Liver (tissue), 9 donors: ENCODE measurements around the gene ARNT2. TPM values are rescaled to one million over a fixed set of nuclear protein-coding genes. Genes with fewer than 3 reads are reported as not detected.

Experiments
- DNase-seq: peaks from one replicate; pipeline ENCODE4 v3.0.0-alpha.2; 2017; ENCODE audit warnings: low spot score
- H3K27ac ChIP-seq, 2 donors: one replicate each; pipeline ENCODE4 v1.7.0; 2013; ENCODE audit warnings: inconsistent platforms in 2 of 2, low read length in 2 of 2, control low read depth in 1 of 2, low read depth in 1 of 2, mild to moderate bottlenecking in 1 of 2
- H3K27me3 ChIP-seq, 4 donors: one replicate each; pipeline versions ENCODE4 v1.6.1 to v1.7.0; 2013; ENCODE audit warnings: low read length in 3 of 4, inconsistent platforms in 1 of 4, mild to moderate bottlenecking in 1 of 4, moderate library complexity in 1 of 4; ENCODE audit not compliant: control insufficient read depth in 4 of 4, insufficient read depth in 4 of 4
- H3K36me3 ChIP-seq, 4 donors: one replicate each; pipeline versions ENCODE4 v1.6.1 to v1.7.0; 2013; ENCODE audit warnings: low read length in 3 of 4, mild to moderate bottlenecking in 3 of 4, low read depth in 1 of 4, moderate library complexity in 1 of 4; ENCODE audit not compliant: control insufficient read depth in 4 of 4, insufficient read depth in 3 of 4
- H3K4me1 ChIP-seq, 4 donors: one replicate each; pipeline versions ENCODE4 v1.6.1 to v1.7.0; 2013; ENCODE audit warnings: low read length in 3 of 4, mild to moderate bottlenecking in 3 of 4, moderate library complexity in 1 of 4; ENCODE audit not compliant: control insufficient read depth in 4 of 4, insufficient read depth in 4 of 4
- H3K4me3 ChIP-seq, 3 donors: one replicate each; pipeline versions ENCODE4 v1.6.1 to v1.7.0; 2013; ENCODE audit warnings: low read length in 3 of 3, control low read depth in 1 of 3, low read depth in 1 of 3, mild to moderate bottlenecking in 1 of 3
- H3K9ac ChIP-seq, 2 donors: one replicate each; pipeline ENCODE4 v1.7.0; 2013; ENCODE audit warnings: low read length in 2 of 2, mild to moderate bottlenecking in 2 of 2, moderate library complexity in 2 of 2, control low read depth in 1 of 2, low read depth in 1 of 2
- H3K9me3 ChIP-seq, 4 donors: one replicate each; pipeline versions ENCODE4 v1.6.1 to v1.7.0; 2013; ENCODE audit warnings: low read length in 3 of 4; ENCODE audit not compliant: control insufficient read depth in 4 of 4
- ATF3 ChIP-seq: IDR thresholded peaks from 2 replicates; pipeline ENCODE4 v1.6.1; 2016; ENCODE audit warnings: antibody characterized with exemption
- EGR1 ChIP-seq, 2 donors: IDR thresholded peaks; 2 replicates each; pipeline ENCODE4 v1.6.1; 2016 to 2018; ENCODE audit warnings: antibody characterized with exemption in 2 of 2, low read depth in 2 of 2
- FOXA1 ChIP-seq: IDR thresholded peaks from 2 replicates; pipeline ENCODE4 v1.6.1; 2016; ENCODE audit warnings: antibody characterized with exemption
- FOXA2 ChIP-seq: IDR thresholded peaks from 2 replicates; pipeline ENCODE4 v1.6.1; 2016; ENCODE audit warnings: antibody characterized with exemption
- GABPA ChIP-seq, 2 donors: IDR thresholded peaks in 1 of 2; conservative IDR thresholded peaks in 1 of 2; 2 replicates each; pipeline ENCODE4 v1.6.1; 2016; ENCODE audit warnings: antibody characterized with exemption in 2 of 2, mild to moderate bottlenecking in 1 of 2, moderate library complexity in 1 of 2
- HNF4A ChIP-seq, 2 donors: conservative IDR thresholded peaks; 2 replicates each; pipeline ENCODE4 v1.6.1; 2016; ENCODE audit warnings: antibody characterized with exemption in 2 of 2, mild to moderate bottlenecking in 2 of 2
- HNF4G ChIP-seq: IDR thresholded peaks from 2 replicates; pipeline ENCODE4 v1.6.1; 2016; ENCODE audit warnings: antibody characterized with exemption
- JUND ChIP-seq, 2 donors: IDR thresholded peaks; 2 replicates each; pipeline ENCODE4 v1.6.1; 2016; ENCODE audit warnings: antibody characterized with exemption in 2 of 2
- MAX ChIP-seq: IDR thresholded peaks from 2 replicates; pipeline ENCODE4 v1.6.1; 2016; ENCODE audit warnings: antibody characterized with exemption
- NR2F2 ChIP-seq: IDR thresholded peaks from 2 replicates; pipeline ENCODE4 v1.6.1; 2016; ENCODE audit warnings: antibody characterized with exemption
- RAD21 ChIP-seq, 2 donors: IDR thresholded peaks; 2 replicates each; pipeline ENCODE4 v1.6.1; 2016; ENCODE audit warnings: antibody characterized with exemption in 2 of 2, mild to moderate bottlenecking in 2 of 2
- REST ChIP-seq: IDR thresholded peaks from 2 replicates; pipeline ENCODE4 v1.6.1; 2016; ENCODE audit warnings: antibody characterized with exemption, mild to moderate bottlenecking
- RXRA ChIP-seq, 2 donors: IDR thresholded peaks; 2 replicates each; pipeline ENCODE4 v1.6.1; 2017 to 2018; ENCODE audit warnings: antibody characterized with exemption in 2 of 2, mild to moderate bottlenecking in 1 of 2
- SP1 ChIP-seq: IDR thresholded peaks from 2 replicates; pipeline ENCODE4 v1.6.1; 2018; ENCODE audit warnings: antibody characterized with exemption, mild to moderate bottlenecking
- TAF1 ChIP-seq: conservative IDR thresholded peaks from 2 replicates; pipeline ENCODE4 v1.6.1; 2016; ENCODE audit warnings: antibody characterized with exemption, mild to moderate bottlenecking
- YY1 ChIP-seq: IDR thresholded peaks from 2 replicates; pipeline ENCODE4 v1.6.1; 2016; ENCODE audit warnings: antibody characterized with exemption, mild to moderate bottlenecking
- WGBS: extraction: QIAGEN DNeasy Blood & Tissue Kit; methylation state at CpG from one replicate; pipeline ENCODE4 v1.1.7; 2013; 5-methylcytosine and 5-hydroxymethylcytosine counted together
- polyA plus RNA-seq, 2 donors: library from polyadenylated mRNA; stranded (reverse) in 1 of 2; unstranded in 1 of 2; fragments of 200-250 nt in 1 of 2; fragments of >200 nt in 1 of 2; fragmentation: Nextera tagmentation in 1 of 2; extraction: Ambion mirVana in 1 of 2; gene quantifications; one replicate each; pipeline versions ENCODE4 v1.2.1 to v1.2.3, GENCODE V29; 2013 to 2015
- total RNA-seq, 2 donors: library from RNA; depleted of rRNA; stranded (reverse); fragments of >200 nt; gene quantifications; one replicate each; pipeline ENCODE4 v1.2.3, GENCODE V29; 2014
- TF ChIP-seq, protein P1 (sequence below): IDR thresholded peaks from 2 replicates; pipeline ENCODE4 v1.6.1; 2016; ENCODE audit warnings: antibody characterized with exemption
- TF ChIP-seq, protein P2 (sequence below): fragments of 150-350 bp; IDR thresholded peaks from 2 replicates; pipeline ENCODE4 v1.5.1; 2017; ENCODE audit warnings: improper control_type of control experiment, low read depth, low read length; ENCODE audit not compliant: missing input control
- donor health status: healthy.
- donor health status: healthy.
- donor health status: healthy.
- donor health status: healthy.
- donor health status: healthy.

Gene ARNT2
- total and polyA plus RNA-seq, 4 donors, result 0.17 to 0.92 (median 0.54) TPM

DNA sequence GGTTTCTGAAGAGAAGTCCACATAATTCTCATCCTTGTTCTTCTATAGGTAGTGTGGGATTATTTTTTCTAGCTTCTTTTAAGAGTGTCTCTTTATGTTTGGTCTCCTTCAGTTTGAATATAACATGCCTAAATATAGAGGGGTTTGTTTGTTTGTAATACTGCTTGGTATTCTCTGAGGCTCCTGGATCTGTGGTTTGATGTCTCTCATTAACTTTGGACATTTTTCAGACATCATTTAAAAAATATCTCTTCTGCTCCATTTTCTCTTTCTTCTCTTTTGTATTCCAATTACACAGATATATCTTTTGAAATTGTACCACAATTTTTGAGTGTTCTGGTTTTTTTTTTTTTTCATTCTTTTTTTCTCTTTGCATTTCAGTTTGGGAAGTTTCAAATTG is 113.1 kb downstream of the ARNT2 start:
- no peak for TF ChIP-seq RXRA (IDR thresholded peaks at IDR 0.05)
- no peak overlapping the region for H3K4me3 ChIP-seq
- H3K27ac ChIP-seq, result no peak overlapping the region
- H3K4me1 ChIP-seq, result no peaks in the 10 kb centered on the region
- no peak overlapping the region for H3K9ac ChIP-seq
- no peaks in the 10 kb centered on the region for H3K36me3 ChIP-seq
- no peaks in the 10 kb centered on the region for H3K9me3 ChIP-seq
- peaks cover 0 to 5% (median 0%) of the 10 kb centered on the region in 4 donors for H3K27me3 ChIP-seq
- no peak for DNase-seq

- Histone ChIP-seq H3K9me3 (no peaks in the 10 kb centered on the region), H3K36me3 (no peaks in the 10 kb centered on the region), H3K4me3 (no peak overlapping the region), H3K9ac (no peak overlapping the region), H3K4me1 (no peaks in the 10 kb centered on the region), H3K27ac (no peak overlapping the region), H3K27me3 (peaks cover 0 to 5% (median 0%) of the 10 kb centered on the region in 4 donors)
- no peak for DNase-seq
- WGBS, result 91% methylated on average over 1 of the region's 1 CpG
- TF ChIP-seq, protein P1, sequence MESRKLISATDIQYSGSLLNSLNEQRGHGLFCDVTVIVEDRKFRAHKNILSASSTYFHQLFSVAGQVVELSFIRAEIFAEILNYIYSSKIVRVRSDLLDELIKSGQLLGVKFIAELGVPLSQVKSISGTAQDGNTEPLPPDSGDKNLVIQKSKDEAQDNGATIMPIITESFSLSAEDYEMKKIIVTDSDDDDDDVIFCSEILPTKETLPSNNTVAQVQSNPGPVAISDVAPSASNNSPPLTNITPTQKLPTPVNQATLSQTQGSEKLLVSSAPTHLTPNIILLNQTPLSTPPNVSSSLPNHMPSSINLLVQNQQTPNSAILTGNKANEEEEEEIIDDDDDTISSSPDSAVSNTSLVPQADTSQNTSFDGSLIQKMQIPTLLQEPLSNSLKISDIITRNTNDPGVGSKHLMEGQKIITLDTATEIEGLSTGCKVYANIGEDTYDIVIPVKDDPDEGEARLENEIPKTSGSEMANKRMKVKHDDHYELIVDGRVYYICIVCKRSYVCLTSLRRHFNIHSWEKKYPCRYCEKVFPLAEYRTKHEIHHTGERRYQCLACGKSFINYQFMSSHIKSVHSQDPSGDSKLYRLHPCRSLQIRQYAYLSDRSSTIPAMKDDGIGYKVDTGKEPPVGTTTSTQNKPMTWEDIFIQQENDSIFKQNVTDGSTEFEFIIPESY, result no peak
- no peak for TF ChIP-seq HNF4G
- TF ChIP-seq TAF1, result no peak
- TF ChIP-seq JUND (IDR thresholded peaks at IDR 0.05), result no peak
- TF ChIP-seq NR2F2, result no peak
- TF ChIP-seq, protein P2, sequence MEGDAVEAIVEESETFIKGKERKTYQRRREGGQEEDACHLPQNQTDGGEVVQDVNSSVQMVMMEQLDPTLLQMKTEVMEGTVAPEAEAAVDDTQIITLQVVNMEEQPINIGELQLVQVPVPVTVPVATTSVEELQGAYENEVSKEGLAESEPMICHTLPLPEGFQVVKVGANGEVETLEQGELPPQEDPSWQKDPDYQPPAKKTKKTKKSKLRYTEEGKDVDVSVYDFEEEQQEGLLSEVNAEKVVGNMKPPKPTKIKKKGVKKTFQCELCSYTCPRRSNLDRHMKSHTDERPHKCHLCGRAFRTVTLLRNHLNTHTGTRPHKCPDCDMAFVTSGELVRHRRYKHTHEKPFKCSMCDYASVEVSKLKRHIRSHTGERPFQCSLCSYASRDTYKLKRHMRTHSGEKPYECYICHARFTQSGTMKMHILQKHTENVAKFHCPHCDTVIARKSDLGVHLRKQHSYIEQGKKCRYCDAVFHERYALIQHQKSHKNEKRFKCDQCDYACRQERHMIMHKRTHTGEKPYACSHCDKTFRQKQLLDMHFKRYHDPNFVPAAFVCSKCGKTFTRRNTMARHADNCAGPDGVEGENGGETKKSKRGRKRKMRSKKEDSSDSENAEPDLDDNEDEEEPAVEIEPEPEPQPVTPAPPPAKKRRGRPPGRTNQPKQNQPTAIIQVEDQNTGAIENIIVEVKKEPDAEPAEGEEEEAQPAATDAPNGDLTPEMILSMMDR, result no peak
- TF ChIP-seq GABPA (IDR thresholded peaks at IDR 0.05 in 1 of 2, conservative IDR thresholded peaks at IDR 0.05 in 1 of 2), result no peak
- TF ChIP-seq REST, result no peak
- TF ChIP-seq ATF3, result no peak
- TF ChIP-seq MAX, result no peak
- no peak for TF ChIP-seq FOXA1
- no peak for TF ChIP-seq RAD21 (IDR thresholded peaks at IDR 0.05)
- no peak for TF ChIP-seq SP1
- no peak for TF ChIP-seq YY1
- TF ChIP-seq RXRA (IDR thresholded peaks at IDR 0.05), result no peak
- TF ChIP-seq EGR1 (IDR thresholded peaks at IDR 0.05; ENCODE audit: low read depth in 2 of 2), result no peak
- TF ChIP-seq HNF4A (conservative IDR thresholded peaks at IDR 0.05), result no peak
- no peak for TF ChIP-seq FOXA2
Measured at GRCh38 chr15:80518522-80518921, 114.3 kb downstream of the ARNT2 start.
